ENCODE results near the gene PCDHB2.
"Not testable (repeated sequence)": the region's sequence is repeated elsewhere in the genome, so short reads cannot be mapped to it uniquely, and the experiment has no call there.

Gene PCDHB2

GRCh38 chr5:141135718-141136266 is 41.4 kb downstream of the PCDHB2 start:
- DNase-seq (ENCODE audit: low read depth, low spot score): no peak

GRCh38 chr5:141137346-141137745 is 42.9 kb downstream of the PCDHB2 start:
- not testable (repeated sequence) for DNase-seq (ENCODE audit: low read depth, low spot score)

Data from astrocyte of the hippocampus (primary cell).